Anterior cingulate cortex (tissue), 58 donors: ENCODE results near the gene SERPINB1.

ENCODE experiments used
- DNase-seq, 58 donors: peaks; one replicate each; lab custom pipeline; 2025; lab: John Stamatoyannopoulos, UW

SERPINB1 gene

DNA sequence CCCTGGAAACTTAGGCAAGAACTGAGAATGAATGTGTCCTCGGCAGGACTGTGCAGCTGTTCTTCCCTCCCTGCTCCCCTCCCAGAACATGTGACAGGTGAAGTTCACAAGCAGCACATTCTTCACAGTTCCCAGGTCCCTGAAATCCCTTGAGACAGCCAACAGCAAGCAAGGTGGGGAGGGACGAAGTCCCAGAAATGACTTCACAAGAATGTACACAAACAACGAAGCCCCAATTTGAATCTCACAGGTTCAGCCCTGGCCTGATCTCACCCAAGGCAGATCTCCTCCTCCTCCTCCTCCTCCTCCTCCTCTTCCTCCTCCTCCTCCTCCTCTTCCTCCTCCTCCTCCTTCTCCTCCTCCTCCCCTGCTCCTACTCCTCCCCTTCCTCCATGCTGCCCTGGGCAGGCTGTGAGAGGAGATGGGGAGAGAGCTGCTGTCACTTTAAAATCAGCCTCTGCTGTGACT, 44.1 kb downstream of the SERPINB1 start:
- no peak for DNase-seq

DNA sequence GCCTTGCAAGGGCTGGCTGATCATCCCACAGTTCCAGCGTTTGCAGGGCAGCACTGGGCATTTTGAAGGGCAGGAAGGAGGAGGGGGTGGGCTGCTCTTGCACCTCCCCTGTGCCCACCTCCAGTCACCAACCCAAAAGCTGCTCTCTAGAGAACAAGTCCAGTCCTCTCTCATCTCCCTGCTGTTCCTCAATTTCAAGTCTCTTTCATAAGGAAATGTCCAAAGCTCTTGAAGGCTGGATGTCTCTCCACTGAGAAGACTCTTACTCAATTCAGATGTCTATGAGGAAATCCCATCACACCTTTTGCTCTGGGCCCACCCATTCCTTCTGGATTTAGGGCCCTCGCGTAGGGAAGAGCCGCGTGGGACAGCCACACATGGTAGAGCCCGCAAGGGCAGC, 44.8 kb downstream of the SERPINB1 start:
- DNase-seq, result no peak

- DNase-seq, result no peak
Observed at GRCh38 chr6:2795956-2796355, 45.7 kb downstream of the SERPINB1 start.

DNA sequence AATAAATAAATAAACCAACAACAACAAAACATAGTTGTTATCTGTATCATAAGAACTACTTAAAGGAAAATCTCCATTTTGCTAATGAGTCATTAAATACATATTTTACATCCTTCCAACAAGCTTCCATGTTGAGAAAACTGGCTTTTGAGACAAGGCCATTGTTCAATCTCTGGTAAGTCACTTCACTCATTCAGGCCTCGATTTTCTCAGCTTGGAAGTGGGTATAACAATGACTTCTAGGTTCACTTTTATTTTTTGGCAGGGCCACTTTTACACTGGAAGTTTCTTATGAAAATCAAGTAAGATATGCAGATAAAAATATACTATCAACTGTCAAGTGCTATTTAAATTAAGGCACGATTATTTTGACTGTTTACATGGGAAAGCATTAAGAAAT, 46.5 kb downstream of the SERPINB1 start:
- no peak for DNase-seq

DNA sequence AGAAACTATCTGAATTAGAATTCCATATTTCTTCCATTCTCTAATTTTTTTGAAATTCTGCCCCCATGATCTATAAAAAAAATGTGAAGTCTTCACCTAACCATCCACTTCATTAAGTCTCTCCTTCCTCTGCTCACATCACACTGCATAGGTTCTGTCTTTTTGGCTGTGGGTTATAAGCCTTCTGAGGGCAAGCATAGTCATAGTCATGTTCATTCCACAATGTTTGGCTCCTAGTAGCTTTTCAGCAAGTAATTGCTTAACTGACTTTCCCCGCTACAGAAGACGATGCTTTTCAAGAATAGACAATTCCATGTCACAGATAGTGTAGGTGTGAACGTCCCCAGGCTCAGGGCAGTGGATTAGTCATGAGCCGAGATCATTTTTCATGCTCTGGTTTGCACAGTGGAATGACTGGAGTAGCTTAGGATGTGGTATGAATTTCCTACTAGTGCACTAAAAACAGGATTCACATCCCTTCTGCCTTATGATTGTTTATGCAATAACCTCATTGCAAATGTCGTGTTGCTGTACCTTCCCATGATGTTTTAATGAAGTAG, 47.4 kb downstream of the SERPINB1 start:
- DNase-seq, result no peak

DNA sequence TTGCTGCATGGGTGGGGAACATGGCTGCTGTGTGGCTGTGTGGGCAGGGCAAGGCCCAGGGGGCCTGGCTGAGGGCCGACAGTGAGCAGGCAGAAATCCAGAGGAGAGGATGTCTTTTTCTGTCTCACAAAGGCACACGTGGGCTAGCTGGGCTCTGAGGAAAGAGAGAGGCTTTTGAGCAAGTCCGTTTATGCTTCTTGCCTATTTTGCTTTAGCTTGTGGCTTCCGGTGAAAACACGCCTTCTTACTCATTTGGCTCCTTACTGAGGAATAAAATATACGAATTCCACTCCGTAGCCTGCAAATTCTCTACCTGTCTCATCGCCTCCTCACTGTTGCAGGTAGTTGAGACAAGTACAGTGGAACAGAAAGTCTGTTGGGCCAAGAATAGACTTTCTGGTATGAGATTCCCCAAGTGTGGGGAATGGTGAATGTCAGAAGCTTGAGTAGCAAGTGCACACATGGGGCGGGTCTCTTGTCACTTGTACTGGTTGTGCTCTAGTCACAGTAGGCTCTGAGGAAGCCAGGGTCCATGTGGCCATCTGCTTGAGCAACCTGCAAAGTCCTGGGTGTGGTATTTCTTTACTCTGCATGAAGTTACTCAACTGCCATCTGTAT, 48.0 kb downstream of the SERPINB1 start:
- DNase-seq, result peak in 21 of 58 donors; percentile 12 to 63 (median 26)

DNA sequence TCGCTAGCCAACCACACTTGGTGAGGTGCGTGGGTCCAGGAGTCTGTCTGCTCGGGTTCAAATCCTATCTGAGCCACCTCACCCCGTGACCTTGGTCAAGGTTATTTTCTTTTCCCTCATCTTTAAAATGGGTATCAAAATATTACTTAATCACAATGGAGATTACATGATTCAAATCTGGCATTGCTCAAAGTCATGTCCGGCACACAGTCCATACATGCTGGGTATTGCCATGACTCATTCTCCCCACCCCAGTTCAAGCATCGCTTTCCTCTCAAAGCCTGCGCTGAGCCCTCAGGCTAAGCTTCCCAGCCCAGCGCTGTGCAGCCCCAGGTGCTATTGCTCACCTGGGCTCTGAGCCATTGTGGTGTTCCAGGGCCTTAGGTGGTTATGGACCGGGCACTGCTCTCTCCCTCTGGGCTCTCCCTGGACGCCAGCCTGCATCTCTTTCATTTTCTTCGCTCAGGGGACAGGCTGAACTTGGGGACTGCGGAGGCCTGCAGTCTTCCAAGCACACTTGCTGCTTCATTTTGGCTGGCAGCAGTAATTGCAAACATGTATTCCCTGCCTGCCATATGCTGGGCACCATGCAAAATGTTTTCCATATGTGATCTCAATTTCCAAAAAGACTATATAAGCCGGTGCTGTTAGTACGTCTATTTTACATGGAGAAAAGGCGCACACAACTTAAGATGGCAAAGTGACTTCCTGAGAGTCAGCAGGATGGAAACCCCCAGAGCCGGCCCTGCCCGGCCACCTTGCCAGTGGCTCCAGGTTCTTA, 49.1 kb downstream of the SERPINB1 start:
- peak in 4 of 58 donors; percentile 16 to 29 (median 22) for DNase-seq

DNA sequence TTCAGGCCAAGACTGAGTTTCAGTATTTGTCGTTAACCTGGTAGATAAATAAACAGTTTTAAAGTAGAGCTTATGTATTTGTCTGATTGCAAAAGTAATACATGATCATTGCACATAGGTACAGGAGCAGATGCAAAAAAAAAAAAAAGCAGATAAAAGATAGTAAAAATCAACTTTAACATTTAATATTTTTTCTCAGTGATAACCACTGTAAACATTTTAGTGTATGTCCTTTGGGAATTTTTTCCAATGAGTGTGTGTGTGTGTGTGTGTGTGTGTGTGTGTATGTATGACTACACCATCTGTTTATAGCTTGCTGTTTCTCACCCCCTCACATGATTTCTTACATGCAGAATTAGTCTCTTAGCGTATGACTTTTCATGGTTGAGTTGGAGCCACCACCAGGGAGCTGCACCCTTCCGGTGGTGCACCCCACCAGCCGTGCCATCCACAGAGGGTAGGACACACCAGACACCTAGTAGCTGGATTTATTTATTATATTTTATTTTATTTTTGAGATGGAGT, 50.2 kb downstream of the SERPINB1 start:
- no peak for DNase-seq

- peak in 34 of 58 donors; percentile 13 to 70 (median 37) for DNase-seq
Observed at GRCh38 chr6:2790588-2791449, 50.8 kb downstream of the SERPINB1 start.

DNA sequence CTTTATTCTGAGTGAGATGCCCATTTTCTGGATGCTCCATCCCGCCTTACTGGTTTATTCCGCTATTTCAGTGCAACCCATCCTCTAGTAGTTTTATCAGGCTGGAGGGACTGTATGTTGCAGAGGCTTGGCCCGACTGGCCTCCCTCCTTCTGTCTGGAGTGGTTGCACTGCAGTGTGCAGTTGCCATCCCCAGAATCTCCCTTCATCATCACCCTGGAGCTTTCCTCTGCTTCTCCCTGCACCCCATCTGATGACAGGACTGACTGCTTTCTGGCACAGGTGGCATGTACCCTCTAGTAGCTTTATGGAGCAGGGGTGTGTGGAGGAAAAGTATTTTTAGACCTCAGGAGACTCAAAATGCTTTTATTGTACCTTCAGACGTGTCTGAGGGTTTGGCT, 55.4 kb downstream of the SERPINB1 start:
- no peak for DNase-seq

- no peak for DNase-seq
Observed at GRCh38 chr6:2784930-2785329, 56.7 kb downstream of the SERPINB1 start.

- no peak for DNase-seq
Observed at GRCh38 chr6:2784061-2784460, 57.6 kb downstream of the SERPINB1 start.

GRCh38 chr6:2783188-2783963, 58.3 kb downstream of the SERPINB1 start:
- DNase-seq, result no peak

- no peak for DNase-seq
Observed at GRCh38 chr6:2782825-2783187, 58.9 kb downstream of the SERPINB1 start.

GRCh38 chr6:2782356-2782708, 59.3 kb downstream of the SERPINB1 start:
- no peak for DNase-seq
